Frontal cortex (tissue), 4 donors: ENCODE results near the gene ATXN2L. TPM values are rescaled to one million over a fixed set of nuclear protein-coding genes. Genes with fewer than 3 reads are reported as not detected.
"Not testable (repeated sequence)": the region's sequence is repeated elsewhere in the genome, so short reads cannot be mapped to it uniquely, and the experiment has no call there.

ENCODE experiments used
- DNase-seq, 2 donors: peaks; one replicate each; pipeline ENCODE4 v3.0.0; 2012; ENCODE audit warnings: low spot score in 2 of 2
- FAIRE-seq: peaks from 2 replicates; lab custom pipeline; 2012; peaks lifted over from hg19 to GRCh38; lab: Jason Lieb, UNC
- total RNA-seq: library from RNA; depleted of rRNA; stranded (reverse); fragments of >200 nt; gene quantifications from one replicate; pipeline ENCODE4 v1.2.3, GENCODE V29; 2014
- donor health status: control.
- donor health status: control.
- donor health status: control.

ATXN2L gene
- total RNA-seq, 1 donor from 2014 or later = 18.3 TPM

DNA sequence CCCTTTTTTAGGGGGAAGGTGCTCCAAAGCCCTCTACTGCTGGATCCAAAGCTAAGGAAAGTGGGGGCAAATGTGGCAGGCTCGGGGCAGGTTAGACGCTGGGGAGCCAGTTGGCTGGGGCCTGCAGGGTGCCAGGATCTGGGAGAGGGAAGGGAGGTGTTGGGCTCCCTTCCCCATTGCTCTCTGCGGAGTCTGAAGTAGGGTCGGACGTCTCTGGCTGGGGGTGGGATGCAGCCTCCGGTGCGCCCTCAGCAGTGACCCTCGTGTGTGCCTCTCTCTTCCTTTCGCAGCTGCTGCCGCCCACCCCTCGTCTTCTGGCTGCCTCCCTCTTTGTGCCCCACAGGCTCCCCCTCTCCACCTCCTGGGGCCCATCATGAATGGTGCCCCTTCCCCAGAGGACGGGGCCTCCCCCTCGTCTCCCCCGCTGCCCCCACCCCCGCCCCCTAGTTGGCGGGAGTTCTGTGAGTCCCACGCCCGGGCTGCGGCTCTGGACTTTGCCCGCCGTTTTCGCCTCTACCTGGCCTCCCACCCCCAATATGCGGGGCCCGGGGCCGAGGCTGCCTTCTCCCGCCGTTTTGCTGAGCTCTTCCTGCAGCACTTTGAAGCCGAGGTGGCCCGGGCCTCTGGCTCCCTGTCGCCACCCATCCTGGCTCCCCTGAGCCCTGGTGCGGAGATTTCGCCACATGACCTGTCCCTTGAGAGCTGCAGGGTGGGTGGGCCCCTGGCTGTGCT, 43.1 kb downstream of the ATXN2L start:
- FAIRE-seq (no peak), DNase-seq (no peak)

DNA sequence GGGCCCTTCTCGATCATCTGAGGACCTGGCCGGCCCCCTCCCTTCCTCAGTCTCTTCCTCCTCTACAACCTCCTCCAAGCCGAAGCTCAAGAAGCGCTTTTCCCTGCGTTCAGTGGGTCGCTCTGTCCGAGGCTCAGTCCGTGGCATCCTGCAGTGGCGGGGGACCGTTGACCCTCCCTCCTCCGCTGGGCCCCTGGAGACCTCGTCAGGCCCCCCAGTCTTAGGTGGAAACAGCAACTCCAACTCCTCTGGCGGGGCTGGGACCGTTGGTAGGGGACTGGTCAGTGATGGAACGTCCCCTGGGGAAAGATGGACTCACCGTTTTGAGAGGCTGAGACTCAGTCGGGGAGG, 43.6 kb downstream of the ATXN2L start:
- no peak for DNase-seq
- FAIRE-seq = no peak

DNA sequence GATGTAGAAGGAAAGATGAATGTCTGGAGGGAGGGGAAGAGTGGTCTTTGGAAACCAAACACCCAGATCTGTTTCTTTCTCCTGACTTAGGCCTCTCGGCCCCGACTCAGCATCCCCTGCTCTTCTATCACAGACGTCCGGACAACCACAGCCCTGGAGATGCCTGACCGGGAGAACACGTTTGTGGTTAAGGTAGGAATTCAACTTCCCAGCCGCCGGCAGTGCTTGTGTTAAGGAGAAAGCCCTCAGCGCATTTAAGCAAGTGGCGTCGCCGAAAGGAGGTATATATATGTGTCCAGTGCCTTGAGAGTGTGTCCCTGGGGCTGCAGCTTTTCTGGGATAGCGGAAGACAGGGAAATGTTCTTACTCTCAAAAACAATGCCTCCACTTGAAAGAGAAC, 44.4 kb downstream of the ATXN2L start:
- FAIRE-seq = no peak
- no peak for DNase-seq

DNA sequence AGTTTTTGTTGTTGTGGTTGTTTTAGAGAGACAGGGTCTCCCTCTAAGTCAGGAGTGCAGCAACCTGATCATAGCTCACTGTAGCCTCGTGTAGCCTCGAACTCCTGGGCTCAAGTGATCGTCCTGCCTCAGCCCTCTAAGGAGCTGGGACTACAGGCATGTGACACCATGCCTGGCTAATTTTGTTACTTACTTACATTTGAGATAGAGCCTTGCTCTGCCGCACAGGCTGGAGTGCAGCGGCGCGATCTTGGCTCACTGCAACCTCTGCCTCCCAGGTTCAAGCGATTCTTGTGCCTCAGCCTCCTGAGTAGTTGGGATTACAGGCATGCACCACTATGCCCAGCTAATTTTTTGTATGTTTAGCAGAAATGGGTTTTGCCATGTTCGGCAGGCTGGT, 44.8 kb downstream of the ATXN2L start:
- DNase-seq, FAIRE-seq: not testable (repeated sequence)

DNA sequence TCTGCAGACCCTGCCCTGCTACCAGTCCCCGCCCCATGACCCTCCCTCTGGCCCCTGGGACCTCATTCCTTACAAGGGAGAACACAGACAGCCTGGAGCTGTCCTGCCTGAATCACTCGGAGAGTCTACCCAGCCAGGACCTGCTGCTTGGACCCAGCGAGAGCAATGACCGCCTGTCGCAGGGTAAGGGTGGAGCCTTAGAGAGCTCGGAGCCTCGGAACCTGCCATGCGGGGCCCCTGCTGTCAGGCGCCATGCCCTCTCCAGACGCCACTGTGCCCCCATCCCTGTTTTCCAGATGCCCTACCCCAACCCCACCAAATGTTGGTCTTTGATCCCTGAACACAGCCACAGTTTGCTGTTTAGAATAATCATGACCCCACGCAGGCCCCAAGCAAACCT, 46.4 kb downstream of the ATXN2L start:
- DNase-seq (no peak), FAIRE-seq (no peak)

DNA sequence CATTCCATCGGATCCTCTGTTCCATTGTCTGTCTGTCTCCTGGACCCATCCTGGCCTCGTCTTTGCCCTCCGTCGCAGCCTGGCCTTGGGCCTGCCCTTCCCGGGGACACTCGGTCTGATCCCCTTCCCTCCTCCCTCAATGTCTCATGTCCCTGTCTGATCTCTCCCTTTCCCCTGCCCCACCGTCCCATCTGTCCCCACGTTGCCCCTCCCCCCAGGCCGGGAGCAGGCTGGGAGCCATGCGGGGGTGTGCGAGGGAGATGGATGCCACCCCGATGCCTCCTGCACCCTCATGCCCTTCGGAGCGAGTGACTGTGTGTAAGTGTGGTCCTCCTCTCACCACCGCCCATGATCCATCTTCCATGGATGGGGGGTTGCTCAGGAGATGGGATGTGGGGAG, 50.2 kb downstream of the ATXN2L start:
- DNase-seq = no peak
- FAIRE-seq = no peak

DNA sequence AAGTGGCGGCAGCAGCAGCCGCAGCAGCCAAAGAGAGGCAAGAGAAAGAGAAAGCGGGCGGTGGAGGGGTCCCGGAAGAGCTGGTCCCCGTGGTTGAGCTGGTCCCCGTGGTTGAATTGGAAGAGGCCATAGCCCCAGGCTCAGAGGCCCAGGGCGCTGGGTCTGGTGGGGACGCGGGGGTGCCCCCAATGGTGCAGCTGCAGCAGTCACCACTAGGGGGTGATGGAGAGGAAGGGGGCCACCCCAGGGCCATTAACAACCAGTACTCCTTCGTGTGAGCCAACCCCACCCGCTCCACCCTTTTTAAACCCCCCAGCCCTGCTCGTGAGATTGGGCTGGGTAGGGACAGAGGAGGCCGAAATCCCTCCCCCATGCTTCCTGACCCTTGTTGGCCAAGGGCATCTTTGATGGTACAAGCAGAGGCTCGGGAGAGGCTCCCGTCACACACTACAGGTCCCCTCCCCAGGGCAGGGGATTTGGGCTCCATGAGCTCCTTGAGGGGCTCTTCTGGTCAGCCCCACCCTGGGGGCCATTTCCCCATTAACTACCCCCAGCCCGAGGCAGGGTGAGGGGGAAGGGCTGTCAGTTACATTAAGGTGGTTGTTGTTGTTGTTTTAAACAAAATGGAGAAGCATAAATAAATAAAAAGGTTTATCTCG, 50.9 kb downstream of the ATXN2L start:
- FAIRE-seq = no peak
- DNase-seq = no peak

DNA sequence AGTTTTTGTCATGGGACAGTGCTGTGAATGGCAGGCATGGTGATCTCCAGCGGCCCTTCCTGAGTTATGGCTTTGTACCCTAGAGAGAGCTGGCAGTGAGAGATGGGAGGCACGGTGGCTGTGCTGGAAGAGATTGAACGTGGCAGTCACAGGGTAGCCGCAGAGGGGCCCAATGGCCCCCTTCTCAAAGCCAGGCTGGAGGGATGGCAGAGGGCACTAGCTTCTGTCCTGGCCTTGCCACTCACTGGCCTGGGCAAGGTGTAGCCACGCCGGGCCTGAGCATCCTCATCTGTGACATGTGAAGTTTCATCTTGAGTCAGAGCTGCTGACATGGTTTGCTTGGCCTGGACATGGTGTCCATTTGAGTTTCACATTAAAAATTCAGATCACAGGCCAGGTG, 51.6 kb downstream of the ATXN2L start:
- DNase-seq (no peak), FAIRE-seq (no peak)

DNA sequence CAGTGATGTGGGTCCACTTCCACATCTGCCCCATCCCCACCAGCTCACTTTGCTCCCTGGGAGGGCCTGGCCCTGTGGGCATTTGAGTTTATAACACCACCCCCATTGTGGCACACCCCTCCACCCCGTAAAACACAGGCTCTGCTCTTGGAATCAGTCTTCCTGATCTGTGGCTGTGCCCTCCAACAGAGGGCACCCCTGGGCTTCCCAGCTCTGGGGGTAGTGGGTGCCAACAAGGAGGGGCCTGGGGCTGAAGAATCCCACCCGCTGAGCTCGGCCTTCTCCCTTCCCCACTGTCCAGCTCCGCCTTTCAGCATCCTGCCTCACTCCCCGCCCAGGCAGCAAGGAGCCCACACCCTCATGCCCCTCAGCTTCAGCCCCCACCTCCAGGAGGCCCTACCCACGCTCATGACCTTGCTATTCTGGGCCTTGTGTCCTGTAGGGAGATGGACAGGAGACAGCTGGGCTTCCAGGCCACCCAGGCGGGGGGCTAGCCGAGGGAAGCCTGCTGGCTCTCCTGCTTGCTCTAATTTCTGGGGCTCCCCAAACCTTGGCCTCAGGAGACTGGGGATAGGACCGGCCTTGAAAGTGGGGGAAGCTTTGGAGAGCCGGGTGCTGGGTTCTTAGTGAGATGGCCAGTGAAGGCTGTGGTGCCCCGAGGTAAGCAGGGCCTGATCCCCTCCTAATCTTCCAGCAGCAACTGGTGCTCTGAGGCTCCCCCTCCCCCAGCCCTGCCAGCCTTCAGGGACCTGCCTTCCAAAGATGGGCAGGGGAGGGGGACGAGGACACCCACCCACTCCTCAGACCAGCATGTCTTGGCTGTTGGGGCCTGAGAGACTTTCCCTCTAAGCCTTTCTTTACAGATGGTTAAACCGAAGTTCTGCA, 52.6 kb downstream of the ATXN2L start:
- no peak for DNase-seq
- FAIRE-seq = no peak

DNA sequence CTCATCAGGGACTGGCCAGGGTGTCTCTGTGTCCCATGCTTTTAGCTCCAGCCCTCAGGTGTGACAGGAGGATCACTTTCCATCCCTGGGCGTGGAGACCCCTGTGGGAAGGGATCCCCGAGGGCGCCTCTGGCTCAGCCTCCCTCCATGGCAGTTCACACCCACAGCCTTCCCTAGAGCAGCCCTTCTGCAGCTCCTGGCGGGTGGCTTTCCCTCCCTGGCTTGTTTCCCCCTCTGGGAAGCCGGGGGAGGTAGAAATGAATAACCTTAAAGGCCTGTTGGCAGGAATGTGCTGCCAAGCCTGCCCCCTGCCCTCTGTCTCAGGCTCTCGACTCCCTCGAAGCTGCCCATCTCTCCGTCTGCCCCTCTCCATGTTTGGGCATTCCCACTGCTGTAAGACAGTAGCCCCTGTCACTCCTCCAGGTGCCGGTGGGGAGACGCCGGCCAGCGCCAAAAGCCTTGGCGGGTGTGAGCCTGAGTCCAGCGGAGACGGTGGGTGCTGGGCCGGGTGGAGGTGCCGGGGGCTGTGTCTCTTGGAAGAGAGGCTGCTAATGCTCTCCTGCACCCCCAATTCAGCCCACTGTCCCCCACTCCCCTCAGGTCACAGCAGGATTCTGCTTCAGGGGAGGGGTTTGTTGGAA, 53.3 kb downstream of the ATXN2L start:
- FAIRE-seq = no peak
- no peak for DNase-seq

DNA sequence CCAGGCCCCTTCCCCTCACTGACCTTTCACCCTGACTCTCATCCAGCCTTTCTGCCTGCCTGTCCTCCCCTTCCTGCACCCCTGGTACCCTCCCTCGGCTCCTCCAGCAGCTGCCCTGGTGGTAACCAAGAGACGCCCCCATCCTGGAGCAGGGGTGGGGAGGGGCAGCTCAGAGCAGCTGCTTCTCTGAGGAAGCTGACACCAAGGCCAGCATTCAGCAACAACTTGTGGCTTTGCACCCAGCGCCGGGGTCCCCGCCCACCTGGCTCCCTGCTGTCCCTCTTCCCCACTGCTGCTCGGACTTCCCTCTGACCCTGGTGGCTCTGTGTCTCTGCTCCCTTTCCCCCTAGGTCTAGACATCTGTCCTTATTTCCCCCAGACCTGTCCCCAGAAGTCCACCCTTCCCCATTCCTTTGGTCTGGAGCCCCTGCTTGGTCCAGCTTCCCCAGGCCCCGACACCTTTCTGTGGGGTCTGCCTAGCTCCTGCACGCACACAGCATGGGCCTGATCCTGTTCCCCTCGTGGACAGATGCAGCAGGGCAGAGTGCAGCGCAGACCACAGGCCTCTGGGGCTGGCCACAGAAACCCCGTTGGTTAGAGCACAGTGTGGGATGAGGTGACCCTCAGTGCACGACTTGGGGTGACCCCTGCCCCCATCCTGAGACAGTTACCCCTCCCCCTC, 54.3 kb downstream of the ATXN2L start:
- FAIRE-seq = no peak
- no peak for DNase-seq

DNA sequence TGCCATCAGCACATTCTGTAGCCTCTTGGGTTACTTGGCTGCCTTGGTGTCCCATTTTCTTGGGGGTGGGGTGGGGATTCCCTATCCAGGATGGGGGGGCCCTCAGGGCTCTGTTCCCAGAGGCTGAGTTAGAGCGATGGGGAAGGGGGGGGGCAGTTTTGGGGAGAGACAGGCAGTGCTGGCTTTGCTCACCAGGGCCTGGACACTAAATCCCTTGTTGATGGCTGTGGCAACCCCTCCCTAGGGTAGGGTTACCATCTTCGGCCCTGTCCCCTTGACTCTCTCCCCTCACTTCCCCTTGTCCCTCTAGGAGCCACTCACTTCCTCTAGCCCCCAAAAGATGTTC, 54.8 kb downstream of the ATXN2L start:
- FAIRE-seq (no peak), DNase-seq (no peak)

DNA sequence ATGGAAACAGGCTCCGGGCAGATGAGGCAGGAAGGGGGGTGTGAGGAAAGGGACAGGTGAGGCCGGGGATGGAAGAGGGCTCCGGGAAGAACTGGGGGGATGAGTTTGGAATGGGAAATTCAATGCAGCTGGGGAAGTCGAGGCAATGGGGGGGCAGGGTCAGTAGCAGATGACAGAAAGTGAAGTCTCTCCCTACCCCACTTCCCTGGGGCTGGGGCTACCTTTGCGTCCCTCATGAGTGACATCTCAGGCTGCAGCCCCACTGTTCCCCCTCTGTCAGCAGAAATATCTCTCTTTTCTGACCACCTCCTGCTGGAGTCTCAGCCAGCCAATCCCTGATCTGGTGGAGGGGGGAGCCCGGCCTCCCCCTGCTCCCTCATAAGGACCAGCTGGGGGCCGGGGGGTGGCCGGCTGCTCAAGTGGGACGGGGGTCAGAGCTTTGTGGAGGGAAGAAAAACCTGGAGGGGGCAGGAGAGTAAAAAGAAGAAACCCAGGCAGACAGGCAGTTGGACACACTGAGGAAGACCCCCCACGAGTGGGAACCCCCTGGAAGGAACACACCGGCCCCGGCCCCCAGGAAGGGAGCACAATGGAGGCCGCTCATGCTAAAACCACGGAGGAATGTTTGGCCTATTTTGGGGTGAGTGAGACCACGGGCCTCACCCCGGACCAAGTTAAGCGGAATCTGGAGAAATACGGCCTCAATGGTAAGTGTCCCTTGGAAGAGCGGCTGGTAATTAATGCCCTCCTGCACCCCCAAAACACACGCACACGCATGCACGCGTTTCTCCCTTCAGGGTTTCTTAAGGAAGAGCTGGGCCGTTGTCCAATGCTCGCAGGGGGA, 55.5 kb downstream of the ATXN2L start, which contains the start of gene ATP2A1:
Gene ATP2A1, plus strand, starts transcription at position 406 of the 844 bp plus-strand sequence. Its CDS starts 184 bp downstream, at position 590.
- DNase-seq = no peak
- FAIRE-seq = no peak

DNA sequence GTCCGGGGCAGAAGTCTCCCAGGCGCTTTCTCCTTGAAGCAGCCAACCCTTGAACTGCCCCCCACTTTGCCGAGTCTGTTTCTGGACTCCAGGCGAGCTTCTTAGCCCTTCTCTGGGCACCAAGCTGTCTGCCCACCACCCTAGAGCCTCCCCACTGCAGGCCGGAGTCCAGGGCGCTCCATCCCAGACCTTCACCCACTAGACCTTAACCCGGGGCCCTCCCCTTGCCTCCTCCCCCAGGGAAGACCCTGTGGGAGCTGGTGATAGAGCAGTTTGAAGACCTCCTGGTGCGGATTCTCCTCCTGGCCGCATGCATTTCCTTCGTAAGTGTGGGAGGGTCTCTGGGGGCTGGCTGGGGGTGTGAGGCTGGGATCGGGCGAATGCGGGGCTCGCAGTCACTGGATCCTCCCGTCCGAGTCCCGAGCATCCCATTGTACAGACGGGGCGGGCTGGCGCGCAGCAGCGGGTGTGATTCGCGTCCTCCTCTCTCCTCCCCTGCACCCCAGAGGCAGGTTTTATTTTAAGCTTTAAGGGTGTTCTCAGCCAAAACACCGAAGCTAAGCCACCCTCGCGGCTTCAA, 56.6 kb downstream of the ATXN2L start:
- DNase-seq (no peak), FAIRE-seq (no peak)

DNA sequence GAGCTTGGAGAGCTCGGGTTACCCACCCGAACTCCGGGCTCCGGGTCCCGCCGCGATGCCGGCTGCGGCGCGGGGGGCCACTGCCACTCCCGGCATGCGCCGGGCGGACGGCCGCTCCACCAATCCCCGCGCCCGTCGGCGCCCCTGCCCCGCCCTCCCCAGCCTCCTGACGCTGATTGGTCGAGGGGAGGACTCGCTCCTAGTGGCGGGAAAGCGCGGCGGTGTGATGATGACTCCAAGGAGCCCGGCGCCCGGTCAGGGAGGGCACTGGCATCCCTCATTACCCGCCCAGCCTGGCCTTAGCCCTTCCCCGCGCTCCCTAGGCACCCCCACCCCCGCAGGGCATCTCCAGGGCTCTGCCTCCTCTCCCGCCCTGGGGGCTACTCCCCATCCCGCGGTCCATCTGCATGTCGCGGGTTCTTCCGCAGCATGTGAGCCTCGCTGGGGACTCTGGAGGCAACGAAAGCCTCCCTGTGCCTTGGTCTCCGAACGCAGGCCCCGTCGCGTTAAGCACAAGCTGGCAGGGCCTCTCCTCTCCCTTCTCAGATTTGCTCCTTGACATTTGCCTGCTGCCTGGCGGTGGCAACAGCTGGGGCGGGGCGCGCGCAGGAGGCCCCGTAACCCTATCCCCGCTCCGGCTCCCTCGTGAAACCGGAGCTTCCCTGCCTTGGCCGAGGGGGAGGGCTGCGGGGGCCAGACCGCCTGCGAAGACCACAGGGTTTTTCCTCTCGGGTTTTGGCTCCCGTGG, 57.2 kb downstream of the ATXN2L start:
- no peak for FAIRE-seq
- DNase-seq = peak; percentile 96 to 99

DNA sequence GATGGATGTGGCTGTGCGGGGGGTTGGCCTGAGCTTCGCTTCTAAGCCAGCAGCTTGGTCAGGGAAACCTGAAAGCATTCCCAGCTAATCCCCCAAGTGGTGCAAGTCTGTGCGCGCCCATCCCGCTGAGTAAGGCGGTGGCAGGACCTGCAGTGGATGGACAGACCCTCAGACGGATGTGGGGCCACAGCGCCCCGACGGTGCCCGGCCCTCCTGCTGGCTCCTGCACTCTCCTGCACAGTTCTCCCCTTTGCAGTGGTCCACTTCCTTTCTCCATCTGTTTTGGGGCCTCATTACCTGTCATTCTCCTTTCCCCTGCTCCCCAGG, 57.8 kb downstream of the ATXN2L start:
- FAIRE-seq = no peak
- DNase-seq = no peak

DNA sequence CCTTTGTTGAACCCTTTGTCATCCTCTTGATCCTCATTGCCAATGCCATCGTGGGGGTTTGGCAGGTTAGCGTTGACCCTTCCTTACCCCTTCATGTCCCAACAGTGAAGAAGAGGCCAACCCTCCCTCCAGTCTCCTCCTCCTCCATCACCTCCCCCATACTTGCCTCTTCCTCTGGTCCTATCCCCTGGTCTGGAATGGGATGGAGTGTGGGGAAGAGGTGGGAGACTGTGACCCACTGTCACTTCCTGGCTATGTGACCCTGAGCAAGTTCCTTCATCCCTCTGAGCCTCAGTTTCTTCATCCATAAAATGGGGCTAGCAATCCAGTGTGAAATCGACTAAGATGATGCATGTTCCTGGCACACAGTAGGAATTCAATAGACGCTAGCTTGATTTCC, 58.2 kb downstream of the ATXN2L start:
- FAIRE-seq = no peak
- no peak for DNase-seq

DNA sequence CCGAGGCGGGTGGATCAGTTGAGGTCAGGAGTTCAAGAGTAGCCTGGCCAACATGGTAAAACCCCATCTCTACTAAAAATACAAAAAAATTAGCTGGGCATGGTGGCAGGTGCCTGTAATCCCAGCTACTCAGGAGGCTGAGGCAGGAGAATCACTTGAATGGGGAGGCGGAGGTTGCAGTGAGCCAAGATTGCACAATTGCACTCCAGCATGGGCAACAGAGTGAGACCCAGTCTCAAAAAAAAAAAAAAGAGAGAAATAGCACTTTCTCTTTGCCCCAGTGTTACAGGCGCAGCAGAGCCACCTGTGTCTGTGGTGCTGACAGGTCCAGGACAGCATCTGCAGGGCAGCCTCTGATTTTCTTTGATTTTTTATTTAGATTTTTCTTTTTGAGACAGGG, 58.8 kb downstream of the ATXN2L start:
- not testable (repeated sequence) for DNase-seq, FAIRE-seq
